Lung (tissue), 12 donors: ENCODE data around the gene SV2B. TPM values are rescaled to one million over a fixed set of nuclear protein-coding genes. Genes with fewer than 3 reads are reported as not detected.

Source experiments
- ATAC-seq: fragments of 200-7000 bp; cut with Tn5 transposase; one replicate; pipeline ENCODE4 v1.9.1; 2020; ENCODE audit warnings: moderate number of reproducible peaks; ENCODE audit not compliant: insufficient read depth, low FRiP score
- DNase-seq, 3 donors: peaks; one replicate each; pipeline ENCODE4 v3.0.0-alpha.2; 2013 to 2017
- H3K27ac ChIP-seq, 2 donors: one replicate each; pipeline ENCODE4 v1.5.1; 2013; ENCODE audit warnings: mild to moderate bottlenecking in 2 of 2, moderate library complexity in 2 of 2, control low read depth in 1 of 2, inconsistent platforms in 1 of 2, low read depth in 1 of 2, low read length in 1 of 2
- H3K27me3 ChIP-seq, 3 donors: one replicate each; pipeline ENCODE4 v1.5.1; 2013; ENCODE audit warnings: low read length in 2 of 3; ENCODE audit not compliant: control insufficient read depth in 3 of 3, insufficient read depth in 3 of 3
- H3K36me3 ChIP-seq, 4 donors: one replicate each; pipeline ENCODE4 v1.5.1; 2013; ENCODE audit warnings: low read length in 4 of 4, mild to moderate bottlenecking in 1 of 4, moderate library complexity in 1 of 4; ENCODE audit not compliant: control insufficient read depth in 4 of 4, insufficient read depth in 4 of 4
- H3K4me1 ChIP-seq, 5 donors: one replicate each; pipeline ENCODE4 v1.5.1; 2013; ENCODE audit warnings: low read length in 5 of 5, mild to moderate bottlenecking in 2 of 5, moderate library complexity in 1 of 5; ENCODE audit not compliant: control insufficient read depth in 5 of 5, insufficient read depth in 5 of 5
- H3K4me3 ChIP-seq: one replicate; pipeline ENCODE4 v1.5.1; 2013; ENCODE audit warnings: mild to moderate bottlenecking, control low read depth, moderate library complexity
- H3K9ac ChIP-seq, 2 donors: one replicate each; pipeline ENCODE4 v1.5.1; 2013; ENCODE audit warnings: low read length in 2 of 2, control low read depth in 1 of 2; ENCODE audit not compliant: insufficient read depth in 1 of 2
- H3K9me3 ChIP-seq, 4 donors: one replicate each; pipeline ENCODE4 v1.5.1; 2013; ENCODE audit warnings: low read length in 3 of 4, mild to moderate bottlenecking in 1 of 4, moderate library complexity in 1 of 4; ENCODE audit not compliant: control insufficient read depth in 4 of 4, insufficient read depth in 3 of 4
- CTCF ChIP-seq: IDR thresholded peaks from 2 replicates; pipeline ENCODE4 v1.5.1; 2012; ENCODE audit warnings: mild to moderate bottlenecking; ENCODE audit errors: control extremely low read depth, extremely low read depth
- WGBS, 2 donors: extraction: QIAGEN DNeasy Blood & Tissue Kit; methylation state at CpG; one replicate each; pipeline ENCODE4 v1.1.7; 2013; 5-methylcytosine and 5-hydroxymethylcytosine counted together
- polyA plus RNA-seq, 2 donors: library from polyadenylated mRNA; stranded (reverse); fragments of 200-250 nt; gene quantifications; one replicate each; pipeline ENCODE4 v1.2.1, GENCODE V29; 2013
- total RNA-seq, 2 donors: library from RNA; depleted of rRNA in 1 of 2; stranded (reverse); fragments of >200 nt in 1 of 2; gene quantifications; one replicate each; pipeline ENCODE4 v1.2.1, GENCODE V29; 2014 to 2021
- donor health status: control.
- donor health status: control.
- donor health status: Bipolar disorder and iron deficiency.
- donor health status: healthy.
- donor health status: DM: yes; HTN: yes; CAD: no.

The SV2B gene
- total and polyA plus RNA-seq, 4 donors, result 0.12 to 2.8 (median 0.90) TPM

GRCh38 chr15:91099616-91099994 lies 452 bp upstream of the SV2B start:
- Histone ChIP-seq H3K4me3 (no peak overlapping the region), H3K9ac (no peak overlapping the region), H3K9me3 (no peaks in the 10 kb centered on the region), H3K4me1 (peaks cover 0 to 11% (median 0%) of the 10 kb centered on the region in 5 donors), H3K27me3 (peaks cover 3 to 42% (median 33%) of the 10 kb centered on the region in 3 donors), H3K27ac (no peak overlapping the region), H3K36me3 (no peaks in the 10 kb centered on the region)
- DNase-seq (peak; percentile 38 to 55 (median 45)), ATAC-seq (no peak)
- no peak for TF ChIP-seq CTCF
- WGBS, 2 donors, result 0 to 2% methylated on average over 21 to 22 of the region's 22 CpGs

- Histone ChIP-seq H3K9me3 (no peaks in the 10 kb centered on the region), H3K27me3 (peaks cover 3 to 42% (median 33%) of the 10 kb centered on the region in 3 donors), H3K4me1 (peaks cover 0 to 11% (median 0%) of the 10 kb centered on the region in 5 donors), H3K36me3 (no peaks in the 10 kb centered on the region), H3K4me3 (no peak overlapping the region), H3K27ac (no peak overlapping the region), H3K9ac (peak overlapping the region in 1 of 2 donors; percentile 56)
- DNase-seq (no peak), ATAC-seq (no peak)
- no peak for TF ChIP-seq CTCF
- 11 to 14% methylated on average over 18 of the region's 18 CpGs for WGBS, 2 donors
Observed at GRCh38 chr15:91100814-91101607, 954 bp downstream of the SV2B start.

GRCh38 chr15:91101608-91101920 lies 1.5 kb downstream of the SV2B start:
- H3K4me1 ChIP-seq, result peaks cover 0 to 11% (median 0%) of the 10 kb centered on the region in 5 donors
- H3K27ac ChIP-seq, result no peak overlapping the region
- 80 to 87% methylated on average over 5 of the region's 5 CpGs for WGBS, 2 donors
- no peak overlapping the region for H3K4me3 ChIP-seq
- DNase-seq, result no peak
- TF ChIP-seq CTCF, result no peak
- no peaks in the 10 kb centered on the region for H3K36me3 ChIP-seq
- no peaks in the 10 kb centered on the region for H3K9me3 ChIP-seq
- no peak overlapping the region for H3K9ac ChIP-seq
- no peak for ATAC-seq
- H3K27me3 ChIP-seq, result peaks cover 3 to 38% (median 33%) of the 10 kb centered on the region in 3 donors
